Middle frontal gyrus (tissue), 1 donor: ENCODE measurements around the gene HNRNPH1.

ENCODE experiments used
- DNase-seq: peaks from one replicate; pipeline ENCODE4 v3.0.0-alpha.2; 2015; ENCODE audit warnings: low spot score; ENCODE audit errors: extremely low spot score

Gene HNRNPH1

DNA sequence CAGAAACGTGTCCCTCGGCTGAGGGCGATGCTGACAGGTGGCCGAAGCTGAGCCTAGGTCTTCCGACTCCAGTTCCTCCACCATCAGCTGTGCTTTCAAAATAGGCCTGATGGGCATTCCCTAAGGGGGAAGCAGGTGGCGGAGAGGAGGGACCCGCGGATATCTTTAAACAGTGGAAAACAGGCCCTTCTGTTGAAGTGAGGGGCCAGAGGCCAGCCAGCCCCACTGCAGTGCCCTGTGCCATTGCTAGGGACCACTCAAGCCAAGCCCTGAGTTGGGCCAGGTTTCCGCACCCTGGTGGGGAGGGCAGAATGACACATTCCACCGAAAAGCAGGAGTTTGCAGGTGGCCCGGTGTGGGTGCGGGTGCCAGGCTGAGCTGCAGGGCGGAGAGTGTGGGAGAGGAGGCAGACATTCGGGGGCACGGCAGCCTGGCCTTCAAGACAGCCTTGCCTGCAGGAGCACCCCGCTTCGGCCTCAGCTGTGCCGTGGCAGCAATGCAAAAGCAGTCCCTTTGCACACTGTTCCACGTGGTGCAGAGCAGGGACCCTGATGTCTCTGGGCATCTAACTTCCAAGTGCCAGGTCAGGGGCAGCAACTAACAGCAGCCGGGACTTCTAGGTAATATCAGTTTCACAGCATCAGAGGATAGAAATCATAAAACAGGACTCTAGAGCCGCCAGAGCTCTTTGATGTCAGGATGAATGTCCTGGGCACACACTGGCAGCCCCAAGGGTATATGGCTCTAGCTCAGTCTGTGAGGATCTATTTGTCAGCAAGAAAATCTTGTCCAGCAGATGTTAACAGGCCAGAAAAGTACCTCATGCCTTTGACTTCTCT lies 17.2 kb downstream of the HNRNPH1 start:
- no peak for DNase-seq

DNA sequence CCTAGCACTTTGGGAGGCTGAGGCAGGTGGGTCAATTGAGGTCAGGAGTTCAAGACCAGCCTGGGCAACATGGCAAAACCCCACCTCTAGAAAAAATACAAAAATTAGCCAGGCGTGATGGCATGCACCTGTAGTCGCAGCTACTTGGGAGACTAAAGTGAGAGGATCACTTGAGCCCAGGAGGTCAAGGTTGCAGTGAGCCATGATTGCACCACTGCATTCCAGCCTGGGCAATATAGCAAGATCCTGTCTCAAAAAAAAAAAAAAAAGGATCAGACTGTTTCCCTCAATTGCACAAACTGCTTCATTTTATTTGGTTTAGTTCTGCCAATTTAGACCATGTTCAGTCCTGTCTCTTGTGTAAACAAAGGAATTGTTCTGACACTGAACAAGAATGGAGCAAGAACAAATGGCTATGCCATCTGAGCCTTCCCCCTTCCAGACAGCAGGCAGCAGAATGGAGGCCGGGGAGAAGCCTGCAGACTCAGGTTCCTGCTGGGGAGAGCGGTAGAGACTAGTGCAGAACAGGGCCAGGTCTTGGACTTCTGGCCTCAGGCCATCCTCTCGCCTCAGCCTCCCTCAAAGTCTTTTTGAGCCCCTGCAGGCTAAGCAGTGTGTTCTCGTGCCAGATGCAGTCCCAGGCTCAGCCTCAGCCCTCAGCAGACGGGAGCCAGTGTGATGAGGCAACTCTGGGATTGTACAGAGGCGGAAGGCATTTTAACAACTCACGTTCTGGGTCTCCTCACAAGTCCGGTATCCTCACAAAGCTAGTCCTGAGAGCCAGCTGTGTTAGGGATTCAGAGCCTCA lies 18.2 kb downstream of the HNRNPH1 start:
- DNase-seq = no peak

DNA sequence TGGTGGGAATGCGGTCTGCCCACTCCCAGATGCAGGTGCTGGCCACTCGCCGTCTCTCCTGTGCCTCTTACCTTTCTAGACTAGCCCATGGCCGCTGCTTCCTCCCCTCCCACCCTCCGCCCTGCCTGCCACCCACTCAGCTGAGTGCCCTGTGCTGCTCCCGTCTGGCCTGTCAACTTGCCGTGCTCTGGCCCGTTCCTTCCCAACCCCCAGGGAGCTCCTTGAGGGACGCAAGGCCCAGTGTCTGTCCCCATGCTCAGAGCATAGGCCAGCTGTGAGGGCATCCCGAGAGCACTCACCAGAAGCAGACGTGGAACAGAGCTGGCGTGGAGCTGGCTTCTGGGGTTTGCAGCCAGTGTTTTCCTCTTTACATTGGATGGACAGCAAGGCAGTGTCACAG lies 20.2 kb downstream of the HNRNPH1 start:
- no peak for DNase-seq

DNA sequence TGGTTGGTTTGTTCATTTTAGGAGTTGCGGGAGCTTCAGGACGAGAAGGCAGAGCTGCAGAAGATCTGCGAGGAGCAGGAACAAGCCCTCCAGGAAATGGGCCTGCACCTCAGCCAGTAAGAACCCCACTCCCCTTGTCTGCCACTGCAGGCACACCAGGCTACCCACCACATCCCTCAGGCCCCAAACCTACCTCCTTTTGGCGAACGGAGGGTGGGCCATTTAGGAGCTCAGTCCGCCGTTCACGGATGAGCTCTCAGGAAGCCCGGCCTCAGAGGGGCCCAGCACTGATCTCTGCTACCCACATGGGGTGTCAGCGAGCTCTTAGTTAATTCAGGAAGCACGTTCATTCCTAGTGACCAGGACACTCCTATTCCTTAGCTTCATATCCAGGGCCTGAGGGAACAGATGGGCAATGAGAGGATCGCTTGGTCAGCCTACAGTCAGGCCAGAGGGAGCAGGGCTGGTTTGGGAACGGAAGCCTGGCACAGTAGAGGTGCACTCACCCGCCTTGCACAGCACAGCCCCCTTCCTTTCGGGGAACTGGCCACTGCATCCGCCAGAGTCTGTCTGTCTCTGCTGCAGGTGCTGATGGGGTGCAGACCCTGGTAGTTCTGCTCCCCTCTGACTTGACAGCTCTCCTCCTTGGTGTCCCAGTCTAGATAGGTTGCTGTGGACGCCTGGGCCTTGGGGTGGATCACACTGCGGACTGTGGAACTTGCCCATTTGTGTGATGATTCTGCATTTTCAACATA lies 21.4 kb downstream of the HNRNPH1 start:
- no peak for DNase-seq

DNA sequence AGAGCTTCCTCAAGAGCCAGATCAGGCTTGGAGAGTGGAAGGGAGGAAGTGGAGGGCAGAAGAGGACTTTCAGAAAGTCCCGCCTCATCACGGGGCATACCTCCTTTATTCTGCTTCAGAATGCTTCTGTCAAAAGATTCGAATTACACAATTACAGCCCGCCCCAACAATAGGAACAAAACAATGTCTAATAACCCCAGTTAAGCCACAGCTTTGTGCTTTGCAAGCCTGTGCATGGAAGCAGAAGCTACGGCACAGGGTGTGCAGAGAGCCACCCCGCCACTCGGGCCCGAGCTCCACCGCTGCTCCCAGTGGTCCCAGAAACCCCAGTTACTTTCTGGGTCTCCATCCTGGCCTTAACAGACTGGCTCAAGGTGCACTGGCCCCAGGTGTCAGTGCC lies 23.5 kb downstream of the HNRNPH1 start:
- DNase-seq = no peak

DNA sequence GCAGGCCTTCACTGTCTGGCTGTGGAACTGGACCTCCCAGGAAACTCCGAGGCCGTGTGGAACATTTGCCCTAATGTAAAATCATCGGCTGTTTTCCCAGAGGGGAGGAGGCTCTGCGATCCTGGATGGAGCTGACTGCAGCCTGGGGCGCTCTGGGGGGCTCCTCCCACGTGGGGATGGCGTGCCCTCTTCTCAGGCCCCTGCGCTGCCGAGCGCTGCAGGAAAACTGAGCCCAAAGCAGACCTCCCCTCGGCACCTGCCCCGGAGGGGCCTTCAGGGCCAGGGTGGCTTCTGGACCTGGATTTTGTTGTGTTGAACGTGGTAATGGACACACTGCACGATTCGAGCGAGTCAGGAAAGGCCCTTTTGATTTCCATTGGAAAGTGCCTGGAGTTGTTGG lies 23.9 kb downstream of the HNRNPH1 start:
- no peak for DNase-seq

DNA sequence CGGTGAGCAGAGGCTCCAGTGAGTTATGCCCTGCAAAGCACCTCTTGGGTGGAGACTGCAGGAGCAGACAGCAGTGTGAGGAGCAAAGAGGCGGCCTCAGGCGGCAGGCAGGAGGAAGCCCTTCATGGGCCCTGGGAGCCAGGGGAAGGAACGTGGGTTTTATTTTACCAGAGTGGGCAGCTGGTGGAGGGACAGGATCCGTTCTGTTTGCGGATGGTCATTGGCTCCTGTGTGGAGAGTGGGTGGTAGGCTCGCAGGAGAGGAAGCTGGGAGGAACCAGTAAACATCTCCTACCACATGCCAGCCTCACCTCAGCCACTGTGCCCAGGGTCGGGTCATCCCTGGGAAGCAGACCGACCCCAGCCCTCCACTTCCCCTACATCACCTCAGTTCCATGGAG lies 24.4 kb downstream of the HNRNPH1 start:
- no peak for DNase-seq

DNA sequence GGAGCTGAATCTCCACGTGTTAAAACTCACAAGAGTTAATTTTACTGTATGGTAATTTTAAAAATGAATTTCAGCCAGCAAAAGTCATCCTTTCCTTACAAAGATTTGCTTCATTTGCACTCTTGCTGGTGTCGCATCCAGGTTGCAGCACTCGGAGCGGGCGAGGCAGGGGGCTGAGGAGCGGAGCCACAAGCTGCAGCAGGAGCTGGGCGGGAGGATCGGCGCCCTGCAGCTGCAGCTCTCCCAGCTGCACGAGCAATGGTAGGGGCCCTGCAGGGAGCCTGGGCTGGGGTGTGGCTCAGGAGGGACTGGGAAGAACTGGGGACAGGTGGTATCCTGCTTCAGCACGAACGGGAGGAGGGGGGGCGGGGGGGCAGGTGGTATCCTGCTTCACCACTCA lies 27.1 kb downstream of the HNRNPH1 start:
- no peak for DNase-seq

DNA sequence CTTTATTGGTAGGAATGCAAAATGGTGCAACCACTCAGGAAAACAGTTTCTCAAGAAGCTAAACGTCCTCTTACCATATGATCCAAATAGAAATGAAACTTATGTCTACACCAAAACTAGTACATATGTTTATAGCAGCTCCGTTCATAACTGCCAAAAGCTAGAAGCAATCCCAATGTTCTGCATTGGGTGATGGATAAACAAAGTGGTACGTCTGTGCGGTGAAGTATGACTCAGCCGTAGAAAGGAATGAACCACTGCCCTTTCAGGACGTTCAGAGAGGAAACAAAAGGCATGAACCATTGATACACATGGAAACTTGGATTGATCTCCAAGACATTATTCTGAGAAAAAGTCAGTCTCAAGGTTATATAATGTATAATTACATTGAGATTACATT lies 27.6 kb downstream of the HNRNPH1 start:
- DNase-seq = no peak

DNA sequence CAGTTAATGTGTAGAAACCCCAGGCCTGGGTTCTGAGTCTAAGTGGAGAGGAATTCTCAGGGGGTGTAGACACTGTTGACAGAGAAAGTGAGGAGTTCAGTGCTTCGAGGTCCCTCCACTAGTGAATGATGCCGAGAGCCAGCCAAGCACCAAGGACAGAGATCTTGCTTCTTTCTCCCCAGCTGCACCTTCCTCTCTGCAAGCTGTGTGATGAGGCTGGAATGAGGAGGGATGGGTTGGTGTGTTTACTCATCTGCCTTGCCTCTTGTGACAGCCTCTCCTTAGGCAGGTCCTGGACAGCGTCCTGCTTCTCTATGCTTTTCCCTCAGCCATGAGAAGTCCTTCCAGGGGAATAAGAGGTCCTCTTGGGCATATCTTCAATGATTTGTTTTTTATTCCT lies 35.3 kb downstream of the HNRNPH1 start:
- DNase-seq = no peak

DNA sequence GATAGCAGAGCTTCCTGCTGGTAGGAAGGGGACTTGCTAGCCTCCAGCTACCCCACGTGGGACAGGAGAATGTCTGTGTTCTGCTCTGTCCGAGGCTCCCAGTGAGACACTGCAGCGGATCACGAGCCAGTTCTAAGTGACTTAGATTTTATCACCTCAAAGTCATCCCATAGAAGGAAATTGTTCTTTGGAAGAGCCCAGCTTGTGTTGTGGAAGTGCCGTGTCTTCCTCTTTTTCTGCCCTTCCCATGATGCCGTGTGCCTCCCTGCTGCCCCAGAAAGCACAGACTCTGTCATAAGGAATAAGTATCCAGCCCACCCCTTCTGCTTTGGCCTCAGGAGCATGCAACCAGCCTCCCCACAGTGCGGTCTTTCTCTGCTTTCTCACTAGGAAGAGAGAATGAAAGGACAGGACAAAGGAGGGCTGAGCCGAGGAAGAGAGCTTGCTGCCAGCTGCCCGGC lies 37.5 kb downstream of the HNRNPH1 start:
- DNase-seq = no peak

DNA sequence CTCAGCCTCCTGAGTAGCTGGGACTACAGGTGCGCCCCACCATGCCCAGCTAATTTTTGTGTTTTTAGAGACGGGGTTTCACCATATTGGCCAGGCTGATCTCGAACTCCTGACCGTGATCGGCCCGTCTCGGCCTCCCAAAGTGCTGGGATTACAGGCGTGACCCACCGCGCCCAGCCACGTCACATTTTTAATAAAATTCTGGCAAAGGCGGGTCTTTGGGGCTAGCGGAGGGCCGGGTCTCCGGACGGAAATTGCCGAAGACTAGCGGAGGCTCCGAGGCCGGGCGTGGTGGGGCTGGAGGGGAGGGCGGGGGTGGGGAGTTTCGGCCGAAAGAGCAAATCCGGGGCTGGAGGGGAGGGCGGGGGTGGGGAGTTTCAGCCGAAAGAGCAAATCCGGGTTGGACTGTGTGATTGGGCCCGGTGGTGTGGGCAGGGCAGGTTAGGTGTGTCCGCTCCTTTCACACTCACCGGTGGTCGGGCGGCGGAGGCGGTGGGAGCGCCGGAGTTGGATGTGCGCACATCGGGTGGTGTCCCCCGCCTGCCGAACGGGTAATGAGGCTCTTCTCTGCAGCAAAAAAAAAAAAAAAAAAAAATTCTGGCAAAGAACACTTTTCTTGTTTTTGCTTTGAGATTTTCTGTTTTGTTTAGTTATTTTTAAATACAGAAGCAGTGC lies 46.0 kb downstream of the HNRNPH1 start:
- DNase-seq = no peak

DNA sequence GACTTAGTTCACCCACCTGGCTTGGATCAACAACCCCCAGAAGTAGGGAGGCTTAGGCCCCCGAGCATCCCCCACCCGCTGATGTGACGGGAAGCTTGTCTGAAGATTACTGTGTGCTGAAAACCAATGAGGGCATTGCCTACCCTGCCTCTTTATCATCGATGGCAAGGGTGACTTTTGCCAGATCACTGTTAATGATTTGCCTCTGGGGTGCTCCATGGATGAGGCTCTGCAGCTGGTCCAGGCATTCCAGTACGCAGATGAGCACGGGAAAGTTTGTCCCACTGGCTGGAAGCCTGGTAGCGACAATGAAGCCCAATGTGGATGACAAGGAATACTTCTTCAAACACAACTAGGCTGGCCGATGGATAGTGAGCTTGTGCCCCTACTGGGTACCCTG lies 51.1 kb downstream of the HNRNPH1 start:
- DNase-seq = no peak

DNA sequence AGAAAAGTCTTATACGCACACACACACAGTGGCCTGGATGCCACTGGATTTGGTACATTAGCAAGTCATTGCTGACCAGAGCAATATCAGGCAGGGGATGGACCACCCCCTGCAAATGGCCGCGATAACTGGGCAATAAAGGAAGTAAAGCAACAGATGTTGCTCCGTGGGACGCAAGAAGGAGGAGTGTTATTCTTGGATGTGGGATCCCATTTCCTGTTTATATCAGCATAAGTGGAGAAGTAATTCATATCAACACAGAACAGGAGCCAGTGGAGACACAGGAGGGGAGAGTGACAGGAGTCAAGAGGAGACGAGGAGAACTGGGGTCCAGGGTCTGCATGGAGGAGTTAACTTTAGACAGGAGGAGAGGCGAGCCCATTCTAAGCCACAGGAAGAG lies 54.8 kb downstream of the HNRNPH1 start:
- DNase-seq = no peak

DNA sequence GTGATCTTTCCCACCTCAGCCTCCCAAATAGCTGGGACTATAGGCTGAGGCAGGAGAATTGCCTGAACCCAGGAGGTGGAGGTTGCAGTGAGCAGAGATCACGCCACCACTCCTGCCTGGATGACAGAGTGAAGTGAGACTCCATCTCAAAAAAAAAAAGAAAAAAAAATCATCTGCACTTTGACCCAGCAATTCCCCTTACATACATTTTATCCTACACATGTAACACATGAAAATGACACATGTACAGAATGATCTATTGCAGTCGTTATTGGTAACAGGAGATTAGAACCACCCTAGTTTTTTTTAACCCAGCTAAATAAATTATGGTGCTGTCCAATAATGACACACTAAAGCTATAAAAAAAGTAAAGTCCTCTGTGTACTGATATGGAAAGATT lies 58.9 kb downstream of the HNRNPH1 start:
- no peak for DNase-seq
